ENCODE results near the gene TAOK2.

- TF ChIP-seq, protein P1, sequence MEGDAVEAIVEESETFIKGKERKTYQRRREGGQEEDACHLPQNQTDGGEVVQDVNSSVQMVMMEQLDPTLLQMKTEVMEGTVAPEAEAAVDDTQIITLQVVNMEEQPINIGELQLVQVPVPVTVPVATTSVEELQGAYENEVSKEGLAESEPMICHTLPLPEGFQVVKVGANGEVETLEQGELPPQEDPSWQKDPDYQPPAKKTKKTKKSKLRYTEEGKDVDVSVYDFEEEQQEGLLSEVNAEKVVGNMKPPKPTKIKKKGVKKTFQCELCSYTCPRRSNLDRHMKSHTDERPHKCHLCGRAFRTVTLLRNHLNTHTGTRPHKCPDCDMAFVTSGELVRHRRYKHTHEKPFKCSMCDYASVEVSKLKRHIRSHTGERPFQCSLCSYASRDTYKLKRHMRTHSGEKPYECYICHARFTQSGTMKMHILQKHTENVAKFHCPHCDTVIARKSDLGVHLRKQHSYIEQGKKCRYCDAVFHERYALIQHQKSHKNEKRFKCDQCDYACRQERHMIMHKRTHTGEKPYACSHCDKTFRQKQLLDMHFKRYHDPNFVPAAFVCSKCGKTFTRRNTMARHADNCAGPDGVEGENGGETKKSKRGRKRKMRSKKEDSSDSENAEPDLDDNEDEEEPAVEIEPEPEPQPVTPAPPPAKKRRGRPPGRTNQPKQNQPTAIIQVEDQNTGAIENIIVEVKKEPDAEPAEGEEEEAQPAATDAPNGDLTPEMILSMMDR (IDR thresholded peaks at IDR 0.05): no peak
- TF ChIP-seq HDAC2 (IDR thresholded peaks at IDR 0.05) (peak; percentile 78), EP300 (IDR thresholded peaks at IDR 0.05) (no peak), CEBPB (IDR thresholded peaks at IDR 0.05) (peak in 1 of 2 experiments; percentile 16; a peak in 1 of 4 replicates), POLR2A (IDR thresholded peaks at IDR 0.05; ENCODE audit: low read length) (no peak; the same call in 1 of the 2 replicates), SMC3 (IDR thresholded peaks at IDR 0.05) (no peak), RAD21 (conservative IDR thresholded peaks at IDR 0.05 in 1 of 2, IDR thresholded peaks at IDR 0.05 in 1 of 2) (no peak), RCOR1 (IDR thresholded peaks at IDR 0.05; ENCODE audit: low read depth, low read length) (no peak), CBX2 (IDR thresholded peaks at IDR 0.05; ENCODE audit: borderline replicate concordance, low read depth) (no peak), JUNB (IDR thresholded peaks at IDR 0.05) (no peak), MAX (IDR thresholded peaks at IDR 0.05) (peak; percentile 98), USF2 (IDR thresholded peaks at IDR 0.05) (no peak), POLR2AphosphoS2 (conservative IDR thresholded peaks at IDR 0.05; ENCODE audit: low read length) (no peak)
- TF ChIP-seq, protein P2, sequence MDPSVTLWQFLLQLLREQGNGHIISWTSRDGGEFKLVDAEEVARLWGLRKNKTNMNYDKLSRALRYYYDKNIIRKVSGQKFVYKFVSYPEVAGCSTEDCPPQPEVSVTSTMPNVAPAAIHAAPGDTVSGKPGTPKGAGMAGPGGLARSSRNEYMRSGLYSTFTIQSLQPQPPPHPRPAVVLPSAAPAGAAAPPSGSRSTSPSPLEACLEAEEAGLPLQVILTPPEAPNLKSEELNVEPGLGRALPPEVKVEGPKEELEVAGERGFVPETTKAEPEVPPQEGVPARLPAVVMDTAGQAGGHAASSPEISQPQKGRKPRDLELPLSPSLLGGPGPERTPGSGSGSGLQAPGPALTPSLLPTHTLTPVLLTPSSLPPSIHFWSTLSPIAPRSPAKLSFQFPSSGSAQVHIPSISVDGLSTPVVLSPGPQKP (IDR thresholded peaks at IDR 0.05; ENCODE audit: low read depth, low read length): no peak
These were observed 21.7 kb downstream of the TAOK2 start, which contains the start of gene HIRIP3 for GRCh38 chr16:29995324-29995910.

Data from A549 (cell line).